H1 (cell line): Measurements from ENCODE around the gene FAM24A. TPM values are rescaled to one million over a fixed set of nuclear protein-coding genes. Genes with fewer than 3 reads are reported as not detected.

Experiments used
- CTCF ChIA-PET: fragments of 300-600 bp; sonication (Branson Sonifier 250); formaldehyde crosslinking; loops from one replicate; lab custom pipeline; 2021; ENCODE audit not compliant: partially characterized antibody; lab: Charles Lee
- POLR2A ChIA-PET: fragments of 300-600 bp; sonication (Branson Sonifier 250); formaldehyde crosslinking; loops from one replicate; lab custom pipeline; 2021; ENCODE audit warnings: inconsistent platforms; ENCODE audit not compliant: partially characterized antibody; lab: Charles Lee
- DNase-seq, 2 experiments: peaks; one replicate each; pipeline versions ENCODE4 v3.0.0 to v3.0.0-alpha.2; 2010 to 2022; ENCODE audit warnings: low spot score in 2 of 2, low read depth in 1 of 2, mixed read lengths in 1 of 2
- FAIRE-seq: peaks from 2 replicates; lab custom pipeline; 2011; peaks lifted over from hg19 to GRCh38; lab: Jason Lieb, UNC
- H2AFZ ChIP-seq: 2 replicates; pipeline ENCODE4 v1.8.1; 2012; ENCODE audit warnings: low read length, inconsistent platforms
- H2AK5ac ChIP-seq: 2 replicates; pipeline ENCODE4 v1.6.1; 2013; ENCODE audit warnings: low read depth, low read length
- H2BK120ac ChIP-seq: replicated peaks from 2 replicates; pipeline ENCODE3; 2013; ENCODE audit warnings: low read depth, low read length, inconsistent platforms
- H2BK12ac ChIP-seq: 2 replicates; pipeline ENCODE4 v1.6.1; 2013; ENCODE audit warnings: low read depth, low read length
- H2BK15ac ChIP-seq: 2 replicates; pipeline ENCODE4 v1.6.1; 2013; ENCODE audit warnings: low read length
- H2BK20ac ChIP-seq: 2 replicates; pipeline ENCODE4 v1.6.1; 2013; ENCODE audit warnings: low read length
- H2BK5ac ChIP-seq: 2 replicates; pipeline ENCODE4 v1.6.1; 2013; ENCODE audit warnings: low read depth, low read length
- H3K14ac ChIP-seq: 2 replicates; pipeline ENCODE4 v1.6.1; 2013; ENCODE audit warnings: inconsistent platforms; ENCODE audit not compliant: insufficient read length
- H3K18ac ChIP-seq: 2 replicates; pipeline ENCODE4 v1.6.1; 2013; ENCODE audit warnings: low read length; ENCODE audit errors: extremely low read depth
- H3K23ac ChIP-seq: 2 replicates; pipeline ENCODE4 v1.6.1; 2013; ENCODE audit warnings: inconsistent platforms; ENCODE audit not compliant: insufficient read length
- H3K23me2 ChIP-seq: 2 replicates; pipeline ENCODE4 v1.6.1; 2013; ENCODE audit warnings: low read depth, low read length
- H3K27ac ChIP-seq: 2 replicates; pipeline ENCODE4 v1.6.1; 2011; ENCODE audit warnings: low read depth, low read length, inconsistent platforms
- H3K27me3 ChIP-seq, 4 experiments: replicated peaks in 1 of 4; 1 replicate in 1 of 4; 2 replicates in 3 of 4; pipeline versions ENCODE4 v1.6.1 to v1.8.1; 2011 to 2013; ENCODE audit warnings: low read length in 3 of 4, mild to moderate bottlenecking in 3 of 4, inconsistent platforms in 2 of 4, mixed read lengths in 2 of 4, moderate library complexity in 1 of 4; ENCODE audit not compliant: control insufficient read depth in 3 of 4, insufficient read depth in 3 of 4; ENCODE audit errors: extremely low read depth in 1 of 4
- H3K36me3 ChIP-seq, 4 experiments: 2 replicates each; pipeline versions ENCODE4 v1.6.1 to v1.8.1; 2011 to 2013; ENCODE audit warnings: mild to moderate bottlenecking in 4 of 4, low read length in 3 of 4, moderate library complexity in 2 of 4, control low read depth in 1 of 4, inconsistent platforms in 1 of 4; ENCODE audit not compliant: insufficient read depth in 4 of 4, control insufficient read depth in 2 of 4
- H3K4ac ChIP-seq: replicated peaks from 2 replicates; pipeline ENCODE3; 2013; ENCODE audit warnings: low read length, low read depth, mixed read lengths, inconsistent platforms; ENCODE audit not compliant: insufficient read length
- H3K4me1 ChIP-seq, 4 experiments: replicated peaks in 1 of 4; 1 replicate in 1 of 4; 2 replicates in 3 of 4; pipeline versions ENCODE4 v1.6.1 to v1.8.1; 2011 to 2013; ENCODE audit warnings: low read length in 3 of 4, inconsistent platforms in 2 of 4, mixed read lengths in 1 of 4; ENCODE audit not compliant: insufficient read depth in 4 of 4, control insufficient read depth in 3 of 4
- H3K4me2 ChIP-seq, 2 experiments: 2 replicates each; pipeline versions ENCODE4 v1.6.1 to v1.8.1; 2011 to 2013; ENCODE audit warnings: low read depth in 2 of 2, low read length in 2 of 2, control low read depth in 1 of 2, inconsistent platforms in 1 of 2, mild to moderate bottlenecking in 1 of 2; ENCODE audit not compliant: insufficient read depth in 1 of 2
- H3K4me3 ChIP-seq, 4 experiments: fragments of 200-600, 300-600 bp in 1 of 4; sonication (generic), shearing (Covaris generic), sonication (Bioruptor Twin) in 1 of 4; 2 replicates each; pipeline versions ENCODE4 v1.5.1 to v1.8.1; 2011 to 2016; ENCODE audit warnings: low read length in 4 of 4, low read depth in 3 of 4, control low read depth in 2 of 4, inconsistent platforms in 2 of 4, mild to moderate bottlenecking in 2 of 4, mixed read lengths in 1 of 4, moderate library complexity in 1 of 4; ENCODE audit not compliant: insufficient read depth in 2 of 4; ENCODE audit errors: extremely low read depth in 1 of 4
- H3K56ac ChIP-seq: replicated peaks from 2 replicates; pipeline ENCODE3; 2013; ENCODE audit warnings: low read depth, mild to moderate bottlenecking, mixed read lengths, low read length, inconsistent platforms; ENCODE audit not compliant: insufficient read length
- H3K79me1 ChIP-seq: 2 replicates; pipeline ENCODE4 v1.6.1; 2013; ENCODE audit warnings: low read depth, low read length, control low read depth
- H3K79me2 ChIP-seq, 2 experiments: 2 replicates each; pipeline versions ENCODE4 v1.6.1 to v1.8.1; 2012 to 2013; ENCODE audit warnings: low read length in 2 of 2, mild to moderate bottlenecking in 2 of 2, inconsistent platforms in 1 of 2; ENCODE audit not compliant: insufficient read depth in 2 of 2, control insufficient read depth in 1 of 2
- H3K9ac ChIP-seq, 4 experiments: replicated peaks in 1 of 4; 1 replicate in 1 of 4; 2 replicates in 3 of 4; pipeline versions ENCODE4 v1.6.1 to v1.8.1; 2011 to 2013; ENCODE audit warnings: low read depth in 3 of 4, low read length in 3 of 4, control low read depth in 2 of 4, mild to moderate bottlenecking in 2 of 4, moderate library complexity in 2 of 4, inconsistent platforms in 1 of 4; ENCODE audit errors: extremely low read depth in 1 of 4
- H3K9me3 ChIP-seq, 2 experiments: 2 replicates each; pipeline versions ENCODE4 v1.6.1 to v1.8.1; 2012 to 2013; ENCODE audit warnings: mild to moderate bottlenecking in 2 of 2, moderate library complexity in 2 of 2, control low read depth in 1 of 2, inconsistent platforms in 1 of 2, low read depth in 1 of 2, low read length in 1 of 2, mixed read lengths in 1 of 2; ENCODE audit not compliant: insufficient read depth in 2 of 2
- H4K20me1 ChIP-seq, 2 experiments: replicated peaks in 1 of 2; 2 replicates each; pipeline versions ENCODE3 to v1.8.1; 2011 to 2013; ENCODE audit warnings: inconsistent platforms in 2 of 2, low read length in 2 of 2, mild to moderate bottlenecking in 1 of 2; ENCODE audit not compliant: insufficient read depth in 2 of 2, control insufficient read depth in 1 of 2
- H4K5ac ChIP-seq: 2 replicates; pipeline ENCODE4 v1.6.1; 2013; ENCODE audit warnings: low read length, low read depth, mixed read lengths, inconsistent platforms; ENCODE audit not compliant: insufficient read length
- H4K8ac ChIP-seq: 2 replicates; pipeline ENCODE4 v1.8.0; 2013; ENCODE audit warnings: mild to moderate bottlenecking, moderate library complexity, low read length, inconsistent platforms; ENCODE audit not compliant: insufficient read depth; ENCODE audit errors: extremely low read depth
- H4K91ac ChIP-seq: replicated peaks from 2 replicates; pipeline ENCODE3; 2013; ENCODE audit warnings: low read length, mixed read lengths, inconsistent platforms; ENCODE audit not compliant: insufficient read length
- CTBP2 ChIP-seq: IDR thresholded peaks from 2 replicates; pipeline ENCODE4 v1.7.0; 2011; ENCODE audit warnings: borderline replicate concordance, mild to moderate bottlenecking, moderate library complexity, mixed read lengths, low read length; ENCODE audit not compliant: insufficient read depth, insufficient read length
- KDM4A ChIP-seq: IDR thresholded peaks from one replicate; pipeline ENCODE4 v1.7.1; 2012; ENCODE audit warnings: low read depth, mild to moderate bottlenecking, moderate library complexity, low read length, inconsistent platforms; ENCODE audit not compliant: severe bottlenecking
- RAD21 ChIP-seq, 2 experiments: IDR thresholded peaks in 1 of 2; conservative IDR thresholded peaks in 1 of 2; 2 replicates each; pipeline ENCODE4 v1.6.1; 2011; ENCODE audit warnings: low read depth in 2 of 2, low read length in 2 of 2, improper control_type of control experiment in 1 of 2, inconsistent platforms in 1 of 2, mild to moderate bottlenecking in 1 of 2, moderate library complexity in 1 of 2
- RXRA ChIP-seq: IDR thresholded peaks from 2 replicates; pipeline ENCODE4 v1.6.1; 2011; ENCODE audit warnings: low read depth, mild to moderate bottlenecking, low read length, moderate library complexity; ENCODE audit not compliant: insufficient read depth
- TAF1 ChIP-seq: IDR thresholded peaks from 2 replicates; pipeline ENCODE4 v1.6.1; 2011; ENCODE audit warnings: mild to moderate bottlenecking, low read depth, low read length
- YY1 ChIP-seq: IDR thresholded peaks from 2 replicates; pipeline ENCODE4 v1.6.1; 2011; ENCODE audit warnings: low read depth, mild to moderate bottlenecking, low read length
- WGBS, 2 experiments: shearing (Covaris generic) in 1 of 2; methylation state at CpG; one replicate each; pipeline versions ENCODE4 v1.1.6 to v1.1.7; 2013 to 2015; ENCODE audit warnings: low lambda C conversion rate in 2 of 2, mixed read lengths in 2 of 2, inconsistent platforms in 1 of 2, low coverage in 1 of 2, missing lambda C conversion rate in 1 of 2; ENCODE audit not compliant: insufficient replicate concordance in 2 of 2, insufficient coverage in 1 of 2, insufficient read length in 1 of 2; ENCODE audit errors: extremely low coverage in 1 of 2, missing lambda C conversion rate in 1 of 2; 5-methylcytosine and 5-hydroxymethylcytosine counted together
- polyA plus RNA-seq, 7 experiments: library from polyadenylated mRNA; depleted of rRNA in 3 of 7; stranded (reverse) in 5 of 7; unstranded in 2 of 7; fragments of >200 nt in 5 of 7; fragments of 200-250 nt in 2 of 7; gene quantifications; 1 replicate in 5 of 7; 2 replicates in 1 of 7; 4 replicates in 1 of 7; pipeline versions ENCODE4 v1.2.1 to v1.2.3, GENCODE V29; 2011 to 2013; ENCODE audit warnings: missing spikeins in 2 of 7, mixed read lengths in 2 of 7
- total RNA-seq: library from RNA; stranded (reverse); fragmentation: NEBNext Ultra II Directional; extraction: Animal tissue kit (Norgen Biotek cat#: 25700); gene quantifications from 2 replicates; pipeline ENCODE4 v1.2.1, GENCODE V29; 2021

Gene FAM24A
- total and polyA plus RNA-seq, 2 of the 8 experiments (the other 6 are each of a cell fraction or from before 2014, with no cell fraction given): not detected

GRCh38 chr10:122876467-122876855, 33.9 kb upstream of the FAM24A start:
- Histone ChIP-seq H4K20me1 (no peaks in the 10 kb centered on the region), H3K14ac (no peak overlapping the region), H3K9me3 (no peaks in the 10 kb centered on the region; a peak in 1 of 4 replicates), H2BK5ac (peak overlapping the region; percentile 88; the same call in 1 of the 2 replicates), H2BK20ac (peak overlapping the region; percentile 91; the same call in 1 of the 2 replicates), H3K4me2 (peak overlapping the region; percentile 42 to 59), H4K5ac (peak overlapping the region; percentile 93), H3K79me1 (no peaks in the 10 kb centered on the region), H3K36me3 (no peaks in the 10 kb centered on the region), H2BK12ac (peak overlapping the region; percentile 82; the same call in 1 of the 2 replicates), H3K18ac (peak overlapping the region; percentile 65), H3K27ac (peak overlapping the region; percentile 91), H2AK5ac (no peak overlapping the region), H2AFZ (no peak overlapping the region), H3K27me3 (peaks cover 0 to 3% (median 0%) of the 10 kb centered on the region in 4 experiments; a peak in 3 of 7 replicates), H4K91ac (peak overlapping the region; percentile 45), H3K23ac (no peak overlapping the region), H3K23me2 (no peaks in the 10 kb centered on the region; the same call in 1 of the 2 replicates), H4K8ac (no peak overlapping the region), H3K4ac (peak overlapping the region; percentile 79), H3K79me2 (no peaks in the 10 kb centered on the region), H3K56ac (peak overlapping the region; percentile 32), H3K4me1 (peaks cover 5 to 35% (median 18%) of the 10 kb centered on the region in 4 experiments), H2BK120ac (peak overlapping the region; percentile 95), H3K4me3 (peak overlapping the region in 1 of 4 experiments; percentile 41; a peak in 4 of 8 replicates), H2BK15ac (no peak overlapping the region), H3K9ac (peak overlapping the region in 1 of 4 experiments; percentile 60; a peak in 2 of 7 replicates)
- ChIA-PET CTCF (no interaction called here), POLR2A (interaction anchor here (0.8 to 4.0 kb wide), 3 partner anchors 28 to 502 kb away, joined by 3 to 22 read pairs (median 3); partner anchors contain the start of genes CUZD1 and PLEKHA1)
- DNase-seq (no peak), FAIRE-seq (no peak)
- 88% methylated on average over 1 of the region's 1 CpG; no CpG with 5 or more reads in 1 of the 2 experiments for WGBS, 2 experiments
- TF ChIP-seq TAF1 (peak; percentile 5; the same call in 1 of the 2 replicates), RXRA (no peak), KDM4A (peak; percentile 8), RAD21 (IDR thresholded peaks at IDR 0.05 in 1 of 2, conservative IDR thresholded peaks at IDR 0.05 in 1 of 2; ENCODE audit: low read depth in 2 of 2, low read length in 2 of 2) (no peak), CTBP2 (no peak), YY1 (peak; percentile 75)
